ENCODE results near the gene RHEX.
"Not testable (repeated sequence)": the region's sequence is repeated elsewhere in the genome, so short reads cannot be mapped to it uniquely, and the experiment has no call there.

DNA sequence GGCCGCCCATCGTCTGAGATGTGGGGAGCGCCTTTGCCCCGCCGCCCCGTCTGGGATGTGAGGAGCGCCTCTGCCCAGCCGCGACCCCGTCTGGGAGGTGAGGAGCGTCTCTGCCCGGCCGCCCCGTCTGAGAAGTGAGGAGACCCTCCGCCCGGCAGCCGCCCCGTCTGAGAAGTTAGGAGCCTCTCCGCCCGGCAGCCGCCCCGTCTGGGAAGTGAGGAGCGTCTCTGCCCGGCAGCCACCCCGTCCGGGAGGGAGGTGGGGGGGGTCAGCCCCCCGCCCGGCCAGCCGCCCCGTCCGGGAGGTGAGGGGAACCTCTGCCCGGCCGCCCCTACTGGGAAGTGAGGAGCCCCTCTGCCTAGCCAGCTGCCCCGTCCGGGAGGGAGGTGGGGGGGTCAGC lies 11.0 kb downstream of the RHEX start:
- TF ChIP-seq, protein P1, sequence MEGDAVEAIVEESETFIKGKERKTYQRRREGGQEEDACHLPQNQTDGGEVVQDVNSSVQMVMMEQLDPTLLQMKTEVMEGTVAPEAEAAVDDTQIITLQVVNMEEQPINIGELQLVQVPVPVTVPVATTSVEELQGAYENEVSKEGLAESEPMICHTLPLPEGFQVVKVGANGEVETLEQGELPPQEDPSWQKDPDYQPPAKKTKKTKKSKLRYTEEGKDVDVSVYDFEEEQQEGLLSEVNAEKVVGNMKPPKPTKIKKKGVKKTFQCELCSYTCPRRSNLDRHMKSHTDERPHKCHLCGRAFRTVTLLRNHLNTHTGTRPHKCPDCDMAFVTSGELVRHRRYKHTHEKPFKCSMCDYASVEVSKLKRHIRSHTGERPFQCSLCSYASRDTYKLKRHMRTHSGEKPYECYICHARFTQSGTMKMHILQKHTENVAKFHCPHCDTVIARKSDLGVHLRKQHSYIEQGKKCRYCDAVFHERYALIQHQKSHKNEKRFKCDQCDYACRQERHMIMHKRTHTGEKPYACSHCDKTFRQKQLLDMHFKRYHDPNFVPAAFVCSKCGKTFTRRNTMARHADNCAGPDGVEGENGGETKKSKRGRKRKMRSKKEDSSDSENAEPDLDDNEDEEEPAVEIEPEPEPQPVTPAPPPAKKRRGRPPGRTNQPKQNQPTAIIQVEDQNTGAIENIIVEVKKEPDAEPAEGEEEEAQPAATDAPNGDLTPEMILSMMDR (IDR thresholded peaks at IDR 0.05; ENCODE audit: low read length) = not testable (repeated sequence)
- not testable (repeated sequence) for TF ChIP-seq EZH2phosphoT487 (IDR thresholded peaks at IDR 0.05; ENCODE audit: low read length); EZH2 (optimal IDR thresholded peaks at IDR 0.05; ENCODE audit: low read depth, low read length)
